ENCODE measurements around the gene GDF2. TPM values are rescaled to one million over a fixed set of nuclear protein-coding genes. Genes with fewer than 3 reads are reported as not detected.

GDF2 gene
- total RNA-seq, 1 experiment from 2014 or later, result not detected

DNA sequence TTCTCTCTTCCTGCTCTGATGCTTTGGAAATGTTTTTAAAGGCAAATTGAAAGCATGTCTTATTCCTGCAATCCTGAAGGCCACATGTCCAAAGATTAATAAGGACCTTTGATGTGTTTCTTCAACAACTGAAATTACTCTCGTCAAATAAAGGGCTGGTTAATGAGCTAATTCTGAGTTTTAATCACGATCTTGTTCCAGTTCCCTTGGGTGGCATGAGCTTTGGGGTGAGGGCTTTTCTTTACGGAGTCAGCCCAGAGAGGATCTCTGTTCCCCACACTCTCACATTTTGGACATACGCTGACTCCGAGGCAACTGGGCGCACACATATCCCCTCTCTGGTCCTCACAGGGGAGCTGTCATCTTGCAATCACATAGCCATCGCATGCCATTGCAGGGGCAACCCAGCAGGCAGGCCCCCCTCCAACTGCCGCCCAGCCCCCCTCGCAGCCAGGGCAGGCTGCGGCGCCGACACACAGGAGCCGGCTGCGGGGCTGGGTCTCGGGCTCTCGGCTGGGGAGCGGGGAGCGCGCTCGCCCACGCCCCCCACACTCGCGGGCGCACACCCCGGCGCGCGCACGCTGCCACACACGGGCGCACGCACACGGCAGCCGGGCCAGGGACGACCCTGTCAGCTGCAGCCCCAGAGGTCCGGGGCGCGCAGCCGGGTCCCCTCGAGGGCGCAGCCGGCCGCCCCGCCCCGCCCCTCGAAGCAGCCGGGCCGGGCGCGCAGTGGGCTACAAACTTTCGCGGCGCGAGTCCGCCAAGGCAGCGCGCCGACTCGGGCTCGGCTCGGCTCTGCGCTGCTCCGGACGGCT, 22.4 kb upstream of the GDF2 start, which contains the start of gene GDF10:
Gene GDF10 (plus strand): TSS at position 587 of the 818 bp plus-strand sequence. CDS start 455 bp downstream, outside the sequence.
- ChIA-PET POLR2A (ENCODE audit: low non-redundant PET) (no interaction called here), CTCF (no interaction called here)
- Histone ChIP-seq H3K4me1 (ENCODE audit: insufficient read depth, low read length, poor library complexity, severe bottlenecking) (no peaks in the 10 kb centered on the region), H3K4me3 (ENCODE audit: low read depth, low read length, poor library complexity, severe bottlenecking) (peak within 1 kb of the TSS; percentile 31), H3K36me3 (ENCODE audit: insufficient read depth, low read length, poor library complexity, severe bottlenecking) (no peaks in the 10 kb centered on the region), H3K27me3 (replicated peaks; ENCODE audit: insufficient read depth, low read depth, low read length, poor library complexity) (peaks cover 76% of the 10 kb centered on the region), H3K9me3 (ENCODE audit: low read depth, low read length, poor library complexity, severe bottlenecking) (no peaks in the 10 kb centered on the region), H3K27ac (ENCODE audit: low read depth, low read length, poor library complexity, severe bottlenecking) (no peak within 1 kb of the TSS)
- intact Hi-C loops (cut with micrococcal nuclease; ENCODE audit: unreplicated experiment), result no loop called here
- DNase-seq (ENCODE audit: low spot score), result no peak
- no TSS peak for BruUV-seq (replicated peaks)
- TF ChIP-seq, protein P1, sequence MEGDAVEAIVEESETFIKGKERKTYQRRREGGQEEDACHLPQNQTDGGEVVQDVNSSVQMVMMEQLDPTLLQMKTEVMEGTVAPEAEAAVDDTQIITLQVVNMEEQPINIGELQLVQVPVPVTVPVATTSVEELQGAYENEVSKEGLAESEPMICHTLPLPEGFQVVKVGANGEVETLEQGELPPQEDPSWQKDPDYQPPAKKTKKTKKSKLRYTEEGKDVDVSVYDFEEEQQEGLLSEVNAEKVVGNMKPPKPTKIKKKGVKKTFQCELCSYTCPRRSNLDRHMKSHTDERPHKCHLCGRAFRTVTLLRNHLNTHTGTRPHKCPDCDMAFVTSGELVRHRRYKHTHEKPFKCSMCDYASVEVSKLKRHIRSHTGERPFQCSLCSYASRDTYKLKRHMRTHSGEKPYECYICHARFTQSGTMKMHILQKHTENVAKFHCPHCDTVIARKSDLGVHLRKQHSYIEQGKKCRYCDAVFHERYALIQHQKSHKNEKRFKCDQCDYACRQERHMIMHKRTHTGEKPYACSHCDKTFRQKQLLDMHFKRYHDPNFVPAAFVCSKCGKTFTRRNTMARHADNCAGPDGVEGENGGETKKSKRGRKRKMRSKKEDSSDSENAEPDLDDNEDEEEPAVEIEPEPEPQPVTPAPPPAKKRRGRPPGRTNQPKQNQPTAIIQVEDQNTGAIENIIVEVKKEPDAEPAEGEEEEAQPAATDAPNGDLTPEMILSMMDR (conservative IDR thresholded peaks at IDR 0.05; ENCODE audit: low read depth, low read length), result no peak
- no peak for TF ChIP-seq EZH2 (IDR thresholded peaks at IDR 0.05; ENCODE audit: borderline replicate concordance, low read depth, low read length, poor library complexity, severe bottlenecking)

DNA sequence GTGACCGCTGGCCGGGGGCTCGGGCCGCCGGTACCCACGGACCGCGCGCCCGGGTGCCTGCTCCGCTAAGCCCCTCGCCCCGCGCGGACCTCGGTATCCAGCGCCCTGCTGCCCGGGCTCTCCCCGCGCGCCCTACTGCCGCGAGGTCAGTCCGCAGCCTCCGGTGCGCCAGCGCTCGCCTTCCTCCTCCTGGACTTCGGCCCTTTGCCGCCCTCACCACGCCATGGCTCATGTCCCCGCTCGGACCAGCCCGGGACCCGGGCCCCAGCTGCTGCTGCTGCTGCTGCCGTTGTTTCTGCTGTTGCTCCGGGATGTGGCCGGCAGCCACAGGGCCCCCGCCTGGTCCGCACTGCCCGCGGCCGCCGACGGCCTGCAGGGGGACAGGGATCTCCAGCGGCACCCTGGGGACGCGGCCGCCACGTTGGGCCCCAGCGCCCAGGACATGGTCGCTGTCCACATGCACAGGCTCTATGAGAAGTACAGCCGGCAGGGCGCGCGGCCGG, 21.8 kb upstream of the GDF2 start:
- TF ChIP-seq, protein P1 (conservative IDR thresholded peaks at IDR 0.05; ENCODE audit: low read depth, low read length), result no peak
- peak; percentile 61 for TF ChIP-seq EZH2 (IDR thresholded peaks at IDR 0.05; ENCODE audit: borderline replicate concordance, low read depth, low read length, poor library complexity, severe bottlenecking)
- Histone ChIP-seq H3K27me3 (replicated peaks; ENCODE audit: insufficient read depth, low read depth, low read length, poor library complexity) (peaks cover 69% of the 10 kb centered on the region), H3K27ac (ENCODE audit: low read depth, low read length, poor library complexity, severe bottlenecking) (no peak overlapping the region), H3K9me3 (ENCODE audit: low read depth, low read length, poor library complexity, severe bottlenecking) (no peaks in the 10 kb centered on the region), H3K36me3 (ENCODE audit: insufficient read depth, low read length, poor library complexity, severe bottlenecking) (no peaks in the 10 kb centered on the region), H3K4me1 (ENCODE audit: insufficient read depth, low read length, poor library complexity, severe bottlenecking) (no peaks in the 10 kb centered on the region), H3K4me3 (ENCODE audit: low read depth, low read length, poor library complexity, severe bottlenecking) (peak overlapping the region; percentile 31)
- no TSS peak for BruUV-seq (replicated peaks)
- CTCF ChIA-PET, result no interaction called here
- POLR2A ChIA-PET (ENCODE audit: low non-redundant PET), result no interaction called here
- intact Hi-C loops (cut with micrococcal nuclease; ENCODE audit: unreplicated experiment), result no loop called here
- DNase-seq (ENCODE audit: low spot score), result no peak

DNA sequence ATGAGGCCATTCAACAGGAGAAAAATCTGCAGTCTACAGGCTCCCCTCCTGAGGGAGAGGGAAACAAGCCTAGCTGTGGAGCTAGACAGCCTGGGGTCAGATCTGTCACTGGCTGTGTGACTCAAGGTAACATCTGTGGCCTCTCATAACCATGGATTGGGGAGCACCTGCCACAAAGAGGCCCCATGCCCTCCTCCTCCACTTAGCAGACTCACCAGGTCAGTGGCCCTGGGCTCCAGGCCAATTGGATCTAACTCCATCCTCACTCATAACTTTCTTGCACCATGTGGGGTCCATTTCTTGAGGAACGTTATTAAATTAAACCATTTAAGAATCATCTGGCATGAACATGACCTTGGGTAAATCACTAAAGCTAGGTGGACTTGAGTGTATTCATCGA, 20.4 kb upstream of the GDF2 start:
- Histone ChIP-seq H3K27me3 (replicated peaks; ENCODE audit: insufficient read depth, low read depth, low read length, poor library complexity) (peaks cover 58% of the 10 kb centered on the region), H3K27ac (ENCODE audit: low read depth, low read length, poor library complexity, severe bottlenecking) (no peak overlapping the region), H3K4me3 (ENCODE audit: low read depth, low read length, poor library complexity, severe bottlenecking) (no peak overlapping the region), H3K4me1 (ENCODE audit: insufficient read depth, low read length, poor library complexity, severe bottlenecking) (no peaks in the 10 kb centered on the region), H3K9me3 (ENCODE audit: low read depth, low read length, poor library complexity, severe bottlenecking) (no peaks in the 10 kb centered on the region), H3K36me3 (ENCODE audit: insufficient read depth, low read length, poor library complexity, severe bottlenecking) (no peaks in the 10 kb centered on the region)
- ChIA-PET CTCF (no interaction called here), POLR2A (ENCODE audit: low non-redundant PET) (no interaction called here)
- no TSS peak for BruUV-seq (replicated peaks)
- TF ChIP-seq, protein P1 (conservative IDR thresholded peaks at IDR 0.05; ENCODE audit: low read depth, low read length), result no peak
- TF ChIP-seq EZH2 (IDR thresholded peaks at IDR 0.05; ENCODE audit: borderline replicate concordance, low read depth, low read length, poor library complexity, severe bottlenecking), result no peak
- intact Hi-C loops (cut with micrococcal nuclease; ENCODE audit: unreplicated experiment), result no loop called here
- DNase-seq (ENCODE audit: low spot score), result no peak
